ENCODE data around the gene DUS1L. TPM values are rescaled to one million over a fixed set of nuclear protein-coding genes. Genes with fewer than 3 reads are reported as not detected.

The DUS1L gene
- polyA plus RNA-seq, 1 of the 3 experiments (the other 2 are of a cell fraction) = 163 TPM

GRCh38 chr17:82021107-82021899 lies 44.3 kb downstream of the DUS1L start:
- no peaks in the 10 kb centered on the region for H3K9me3 ChIP-seq
- ChIA-PET CTCF (interaction anchor here (0.6 to 35.7 kb wide), 45 partner anchors 10 to 769 kb away, joined by 3 to 1216 read pairs (median 6); partner anchors contain the start of genes ARHGDIA, ARL16, ASPSCR1 and DCXR), POLR2A (interaction anchor here (0.6 to 4.2 kb wide), 9 partner anchors 10 to 106 kb away, joined by 3 to 41 read pairs (median 7); partner anchors contain the start of genes ASPSCR1, FASN, NOTUM and RAC3)
- peaks cover 7 to 23% of the 10 kb centered on the region in 2 experiments for H3K36me3 ChIP-seq (replicated peaks in 1 of 2; ENCODE audit: control insufficient read depth in 1 of 2, insufficient read depth in 2 of 2, low read length in 1 of 2)
- peaks cover 36% of the 10 kb centered on the region for H3K79me2 ChIP-seq (ENCODE audit: insufficient read depth)
- peak overlapping the region; percentile 88 to 92 for H3K4me3 ChIP-seq (ENCODE audit: low read depth in 2 of 2, low read length in 1 of 2)
- peaks cover 17% of the 10 kb centered on the region for H4K20me1 ChIP-seq (ENCODE audit: insufficient read depth)
- H3K9me2 ChIP-seq = no peaks in the 10 kb centered on the region
- WGBS (ENCODE audit: low lambda C conversion rate) = 18% methylated on average over 21 of the region's 25 CpGs
- H3K27me3 ChIP-seq (ENCODE audit: insufficient read depth) = no peaks in the 10 kb centered on the region
- peaks cover 32% of the 10 kb centered on the region for H3F3A ChIP-seq (replicated peaks; ENCODE audit: insufficient read depth)
- peak overlapping the region; percentile 86; the same call in 1 of the 2 replicates for H3K9ac ChIP-seq
- peaks cover 18 to 36% of the 10 kb centered on the region in 2 experiments; a peak in 3 of 4 replicates for H3K4me1 ChIP-seq (ENCODE audit: control insufficient read depth in 1 of 2, insufficient read depth in 2 of 2, low read depth in 1 of 2, low read length in 1 of 2)
- DNase-seq = peak; percentile 93
- no peak overlapping the region for H2AFZ ChIP-seq (ENCODE audit: low read depth)
- H3K27ac ChIP-seq (ENCODE audit: low read depth in 2 of 2, low read length in 1 of 2) = peak overlapping the region; percentile 41; a peak in 3 of 4 replicates
- TF ChIP-seq TCF12 (IDR thresholded peaks at IDR 0.05) (no peak; the same call in 1 of the 2 replicates), SMC3 (IDR thresholded peaks at IDR 0.05; ENCODE audit: low read depth, low read length) (peak; percentile 100), CHD2 (IDR thresholded peaks at IDR 0.05; ENCODE audit: low read length, partially characterized antibody) (peak; percentile 64), USF2 (IDR thresholded peaks at IDR 0.05; ENCODE audit: borderline replicate concordance, low read depth, low read length) (peak; percentile 24; the same call in 1 of the 2 replicates), RAD21 (IDR thresholded peaks at IDR 0.05; ENCODE audit: low read length) (peak; percentile 99), IRF3 (IDR thresholded peaks at IDR 0.05; ENCODE audit: low read depth, low read length) (no peak), POLR2AphosphoS5 (IDR thresholded peaks at IDR 0.05; ENCODE audit: low read depth, low read length) (no peak), RCOR1 (IDR thresholded peaks at IDR 0.05; ENCODE audit: low read length) (peak; percentile 68; the same call in 1 of the 2 replicates), MEF2A (IDR thresholded peaks at IDR 0.05; ENCODE audit: borderline replicate concordance, low read depth) (no peak)
- TF ChIP-seq, protein P1, sequence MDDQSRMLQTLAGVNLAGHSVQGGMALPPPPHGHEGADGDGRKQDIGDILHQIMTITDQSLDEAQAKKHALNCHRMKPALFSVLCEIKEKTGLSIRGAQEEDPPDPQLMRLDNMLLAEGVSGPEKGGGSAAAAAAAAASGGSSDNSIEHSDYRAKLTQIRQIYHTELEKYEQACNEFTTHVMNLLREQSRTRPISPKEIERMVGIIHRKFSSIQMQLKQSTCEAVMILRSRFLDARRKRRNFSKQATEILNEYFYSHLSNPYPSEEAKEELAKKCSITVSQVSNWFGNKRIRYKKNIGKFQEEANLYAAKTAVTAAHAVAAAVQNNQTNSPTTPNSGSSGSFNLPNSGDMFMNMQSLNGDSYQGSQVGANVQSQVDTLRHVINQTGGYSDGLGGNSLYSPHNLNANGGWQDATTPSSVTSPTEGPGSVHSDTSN (IDR thresholded peaks at IDR 0.05) = no peak
- TF ChIP-seq, protein P2, sequence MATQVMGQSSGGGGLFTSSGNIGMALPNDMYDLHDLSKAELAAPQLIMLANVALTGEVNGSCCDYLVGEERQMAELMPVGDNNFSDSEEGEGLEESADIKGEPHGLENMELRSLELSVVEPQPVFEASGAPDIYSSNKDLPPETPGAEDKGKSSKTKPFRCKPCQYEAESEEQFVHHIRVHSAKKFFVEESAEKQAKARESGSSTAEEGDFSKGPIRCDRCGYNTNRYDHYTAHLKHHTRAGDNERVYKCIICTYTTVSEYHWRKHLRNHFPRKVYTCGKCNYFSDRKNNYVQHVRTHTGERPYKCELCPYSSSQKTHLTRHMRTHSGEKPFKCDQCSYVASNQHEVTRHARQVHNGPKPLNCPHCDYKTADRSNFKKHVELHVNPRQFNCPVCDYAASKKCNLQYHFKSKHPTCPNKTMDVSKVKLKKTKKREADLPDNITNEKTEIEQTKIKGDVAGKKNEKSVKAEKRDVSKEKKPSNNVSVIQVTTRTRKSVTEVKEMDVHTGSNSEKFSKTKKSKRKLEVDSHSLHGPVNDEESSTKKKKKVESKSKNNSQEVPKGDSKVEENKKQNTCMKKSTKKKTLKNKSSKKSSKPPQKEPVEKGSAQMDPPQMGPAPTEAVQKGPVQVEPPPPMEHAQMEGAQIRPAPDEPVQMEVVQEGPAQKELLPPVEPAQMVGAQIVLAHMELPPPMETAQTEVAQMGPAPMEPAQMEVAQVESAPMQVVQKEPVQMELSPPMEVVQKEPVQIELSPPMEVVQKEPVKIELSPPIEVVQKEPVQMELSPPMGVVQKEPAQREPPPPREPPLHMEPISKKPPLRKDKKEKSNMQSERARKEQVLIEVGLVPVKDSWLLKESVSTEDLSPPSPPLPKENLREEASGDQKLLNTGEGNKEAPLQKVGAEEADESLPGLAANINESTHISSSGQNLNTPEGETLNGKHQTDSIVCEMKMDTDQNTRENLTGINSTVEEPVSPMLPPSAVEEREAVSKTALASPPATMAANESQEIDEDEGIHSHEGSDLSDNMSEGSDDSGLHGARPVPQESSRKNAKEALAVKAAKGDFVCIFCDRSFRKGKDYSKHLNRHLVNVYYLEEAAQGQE (IDR thresholded peaks at IDR 0.05; ENCODE audit: low read depth, low read length) = 0 out of 2 replicates have a peak, but pooled peaks have one; percentile 4
- TF ChIP-seq, protein P3, sequence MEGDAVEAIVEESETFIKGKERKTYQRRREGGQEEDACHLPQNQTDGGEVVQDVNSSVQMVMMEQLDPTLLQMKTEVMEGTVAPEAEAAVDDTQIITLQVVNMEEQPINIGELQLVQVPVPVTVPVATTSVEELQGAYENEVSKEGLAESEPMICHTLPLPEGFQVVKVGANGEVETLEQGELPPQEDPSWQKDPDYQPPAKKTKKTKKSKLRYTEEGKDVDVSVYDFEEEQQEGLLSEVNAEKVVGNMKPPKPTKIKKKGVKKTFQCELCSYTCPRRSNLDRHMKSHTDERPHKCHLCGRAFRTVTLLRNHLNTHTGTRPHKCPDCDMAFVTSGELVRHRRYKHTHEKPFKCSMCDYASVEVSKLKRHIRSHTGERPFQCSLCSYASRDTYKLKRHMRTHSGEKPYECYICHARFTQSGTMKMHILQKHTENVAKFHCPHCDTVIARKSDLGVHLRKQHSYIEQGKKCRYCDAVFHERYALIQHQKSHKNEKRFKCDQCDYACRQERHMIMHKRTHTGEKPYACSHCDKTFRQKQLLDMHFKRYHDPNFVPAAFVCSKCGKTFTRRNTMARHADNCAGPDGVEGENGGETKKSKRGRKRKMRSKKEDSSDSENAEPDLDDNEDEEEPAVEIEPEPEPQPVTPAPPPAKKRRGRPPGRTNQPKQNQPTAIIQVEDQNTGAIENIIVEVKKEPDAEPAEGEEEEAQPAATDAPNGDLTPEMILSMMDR (IDR thresholded peaks at IDR 0.05) = peak; percentile 86
- H3K4me2 ChIP-seq = peak overlapping the region; percentile 99
